HG03139 (cell line): ENCODE data around the gene BMP5.
"Not testable (repeated sequence)": the region's sequence is repeated elsewhere in the genome, so short reads cannot be mapped to it uniquely, and the experiment has no call there.

ENCODE experiments used
- ATAC-seq: cut with Tn5 transposase; IDR thresholded peaks from one replicate; pipeline ENCODE4 v1.9.1; 2021; ENCODE audit not compliant: unreplicated experiment

The BMP5 gene

DNA sequence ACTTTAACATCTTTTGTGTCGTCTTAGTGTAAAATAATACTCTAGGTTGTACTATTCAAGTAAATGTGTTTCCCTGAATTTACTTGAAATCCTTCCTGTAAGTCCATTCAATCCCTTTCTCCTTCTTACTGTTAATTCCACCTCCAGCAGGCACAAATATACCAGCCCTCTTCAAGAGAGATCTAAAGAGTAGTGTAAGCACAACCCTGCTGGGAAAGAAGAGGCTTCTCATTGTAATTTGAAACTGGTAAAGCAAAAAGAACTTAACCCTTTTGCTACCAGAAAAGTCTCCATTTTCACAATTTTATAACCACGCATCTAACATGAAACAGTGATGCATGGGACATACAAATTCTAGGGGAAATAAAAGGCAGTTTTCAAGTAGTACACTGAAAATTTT lies at the start of gene BMP5:
Gene BMP5, minus strand, starts transcription at position 191 of the 400 bp plus-strand sequence. CDS start 725 bp downstream, outside the sequence.
- ATAC-seq = no peak

DNA sequence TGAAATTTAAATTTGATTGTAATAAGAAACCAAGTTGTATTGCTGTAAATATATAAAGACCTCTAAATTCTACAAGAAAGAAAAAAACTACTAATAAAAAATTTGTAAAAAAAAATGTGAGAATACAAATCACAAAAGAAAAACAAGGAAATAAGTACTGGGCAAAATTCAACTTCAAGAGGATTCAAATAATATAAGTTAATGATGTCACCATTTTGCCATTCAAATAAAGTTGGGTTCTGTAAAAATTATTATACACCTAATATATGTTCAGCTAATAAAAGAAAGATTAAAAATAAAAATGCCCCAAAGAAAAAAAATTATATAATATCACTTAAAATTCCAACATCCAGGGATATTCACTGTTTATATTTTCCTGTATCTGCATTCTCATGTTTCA lies 47.0 kb upstream of the BMP5 start:
- ATAC-seq = no peak

DNA sequence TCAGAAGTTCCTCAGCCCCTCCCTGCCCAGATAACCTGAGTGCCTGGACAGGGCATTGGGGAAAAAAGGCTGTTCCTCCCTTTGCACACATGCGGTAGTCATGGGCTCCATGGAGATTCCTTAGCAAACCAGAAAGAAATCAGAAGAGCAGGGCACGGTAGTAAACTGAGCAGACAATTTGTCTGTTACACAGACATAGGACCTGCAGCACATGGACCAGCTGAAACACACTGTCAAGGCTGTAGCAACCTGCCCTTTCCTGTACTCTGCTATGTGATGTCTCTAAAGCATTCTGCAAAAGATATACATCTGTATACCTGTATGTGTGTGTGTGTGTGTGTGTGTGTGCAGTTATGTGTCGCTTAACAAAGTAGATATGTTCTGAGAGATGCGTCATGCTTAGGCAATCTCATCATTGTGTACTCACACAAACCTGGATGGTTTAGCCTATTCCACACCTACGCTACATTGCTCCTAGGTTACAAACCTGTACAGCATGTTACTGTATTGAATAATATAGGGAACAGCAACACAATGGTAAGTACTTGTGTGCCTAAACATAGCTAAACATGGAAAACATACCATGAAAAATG lies 44.4 kb upstream of the BMP5 start:
- no peak for ATAC-seq

DNA sequence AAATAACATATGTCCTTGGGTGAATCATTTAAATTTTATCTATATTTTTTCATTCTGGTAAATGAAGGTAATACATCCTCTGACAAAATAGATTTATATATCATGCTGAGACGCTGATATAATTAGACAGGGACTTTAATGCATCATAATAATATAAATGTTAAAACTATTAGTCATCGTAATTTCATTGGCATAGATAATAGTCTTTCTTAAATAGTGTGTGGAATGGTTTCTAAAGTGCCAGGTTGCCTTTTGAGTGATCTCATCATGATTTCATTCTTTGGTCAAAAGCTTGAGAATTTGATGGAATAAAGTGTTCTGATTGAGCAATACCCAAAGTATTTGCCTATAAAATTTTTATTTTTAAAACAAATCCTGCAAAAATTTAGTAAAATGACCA lies 43.2 kb upstream of the BMP5 start:
- no peak for ATAC-seq

GRCh38 chr6:55917751-55918415 lies 42.5 kb upstream of the BMP5 start:
- ATAC-seq = no peak

GRCh38 chr6:55916188-55916587 lies 40.8 kb upstream of the BMP5 start:
- ATAC-seq = no peak

DNA sequence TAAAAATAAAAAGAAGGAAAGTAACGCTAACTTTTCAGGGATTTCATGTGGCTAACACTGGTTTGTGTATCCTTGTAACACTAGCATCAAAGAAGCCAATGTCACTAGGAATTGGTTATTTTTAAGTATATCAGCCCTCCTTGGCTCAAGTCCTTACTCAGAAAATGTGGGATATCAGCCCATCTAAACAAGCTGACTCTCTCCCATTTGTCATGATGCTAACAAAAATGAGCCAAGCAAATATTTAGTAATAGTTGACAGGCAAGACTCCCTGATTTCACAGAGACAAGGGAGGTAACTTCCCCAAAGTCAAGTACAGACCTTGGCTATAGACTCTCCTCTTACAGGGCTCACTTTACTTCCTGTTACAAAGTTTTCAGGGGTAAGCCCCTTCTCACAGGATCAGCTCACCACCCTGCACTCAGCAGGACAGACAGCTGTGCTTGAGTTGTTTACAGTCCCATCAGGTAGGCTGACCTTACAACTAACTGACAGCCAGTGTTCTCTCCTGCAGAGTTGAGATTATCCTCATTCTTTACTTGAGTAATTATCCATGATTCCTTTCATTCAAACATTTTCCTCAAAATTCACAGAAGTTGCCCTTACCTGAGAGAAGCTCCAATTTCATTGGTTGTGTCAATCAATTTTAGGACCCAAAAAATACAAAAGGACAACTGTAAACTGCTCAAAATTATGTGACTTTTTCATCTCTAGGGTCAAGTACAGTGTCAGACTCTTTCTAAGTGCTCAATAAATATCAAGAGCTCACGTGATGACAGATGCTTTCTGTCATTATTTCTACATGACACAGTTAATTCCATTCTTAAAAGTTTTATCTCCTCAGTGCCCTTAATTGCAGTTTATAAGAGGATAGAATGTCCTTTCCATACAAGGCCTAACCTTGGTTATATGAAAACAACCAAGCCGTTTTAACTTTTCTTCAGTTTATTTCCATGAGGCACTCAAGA lies 38.1 kb upstream of the BMP5 start:
- ATAC-seq = no peak

DNA sequence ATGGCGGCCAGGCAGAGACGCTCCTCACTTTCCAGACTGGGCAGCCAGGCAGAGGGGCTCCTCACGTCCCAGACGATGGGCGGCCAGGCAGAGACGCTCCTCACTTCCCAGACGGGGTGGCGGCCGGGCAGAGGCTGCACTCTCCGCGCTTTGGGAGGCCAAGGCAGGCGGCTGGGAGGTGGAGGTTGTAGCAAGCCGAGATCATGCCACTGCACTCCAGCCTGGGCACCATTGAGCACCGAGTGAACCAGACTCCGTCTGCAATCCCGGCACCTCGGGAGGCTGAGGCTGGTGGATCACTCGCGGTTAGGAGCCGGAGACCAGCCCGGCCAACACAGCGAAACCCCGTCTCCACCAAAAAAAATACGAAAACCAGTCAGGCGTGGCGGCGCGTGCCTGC lies 35.1 kb upstream of the BMP5 start:
- not testable (repeated sequence) for ATAC-seq

- not testable (repeated sequence) for ATAC-seq
Measured at GRCh38 chr6:55909911-55910310, 34.5 kb upstream of the BMP5 start.

- ATAC-seq = no peak
Measured at GRCh38 chr6:55902796-55903195, 27.4 kb upstream of the BMP5 start.

GRCh38 chr6:55901765-55902270 lies 26.4 kb upstream of the BMP5 start:
- no peak for ATAC-seq

DNA sequence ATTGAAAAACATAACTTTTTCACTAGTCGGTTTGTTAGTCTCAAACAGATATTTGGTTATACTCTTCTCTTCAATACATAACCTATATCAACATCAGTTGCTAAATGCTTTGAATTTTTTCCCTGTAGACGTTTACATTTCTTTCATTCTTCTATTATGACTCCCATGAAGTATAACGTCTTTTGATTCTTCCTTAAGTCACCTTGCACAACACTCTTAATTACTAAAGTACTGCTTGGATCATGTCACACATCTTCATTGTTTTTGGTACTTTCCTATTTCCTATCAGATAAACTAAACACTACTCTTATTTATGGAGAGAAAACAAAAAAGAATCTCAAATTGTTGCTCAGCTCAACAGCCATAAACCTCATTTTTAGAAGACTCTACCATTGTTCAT lies 23.0 kb upstream of the BMP5 start:
- no peak for ATAC-seq

- no peak for ATAC-seq
Measured at GRCh38 chr6:55897346-55897745, 22.0 kb upstream of the BMP5 start.

DNA sequence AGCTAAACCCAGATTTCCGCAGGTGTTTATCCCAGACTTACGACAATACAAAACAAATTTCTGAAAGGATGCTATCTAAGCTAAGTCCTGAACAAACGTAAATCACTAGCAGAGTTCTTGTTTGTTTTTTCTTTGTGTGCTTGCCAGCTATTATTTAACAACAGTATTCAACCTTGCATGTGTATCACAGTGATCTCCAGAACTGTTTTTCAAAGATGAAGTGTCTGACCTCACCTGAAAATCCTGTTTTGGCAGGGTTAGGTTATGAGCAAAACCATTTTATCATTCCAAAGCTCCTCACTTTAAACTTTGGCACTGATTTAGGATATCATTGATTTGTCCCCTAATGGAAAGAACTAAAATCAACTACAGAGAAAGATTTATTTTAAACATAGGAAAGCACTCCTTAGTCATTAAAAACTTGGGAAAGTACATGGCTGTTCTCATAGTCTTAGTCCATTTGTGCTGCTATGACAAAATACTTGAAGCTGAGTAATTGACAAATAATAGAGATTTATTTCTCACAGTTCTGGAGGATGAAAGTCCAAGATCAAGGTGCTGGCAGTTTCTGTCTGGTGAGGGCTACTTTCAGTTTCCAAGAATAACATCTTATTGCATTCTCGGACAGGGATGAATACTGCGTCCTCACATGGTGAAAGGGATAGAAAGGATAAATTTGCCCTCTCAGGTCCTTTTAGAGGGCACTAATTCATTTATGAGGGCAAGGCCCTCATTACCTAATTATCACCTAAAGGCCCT lies 20.8 kb upstream of the BMP5 start:
- ATAC-seq = no peak

- ATAC-seq = no peak
Measured at GRCh38 chr6:55892749-55893357, 17.5 kb upstream of the BMP5 start.

GRCh38 chr6:55888917-55889316 lies 13.5 kb upstream of the BMP5 start:
- no peak for ATAC-seq

DNA sequence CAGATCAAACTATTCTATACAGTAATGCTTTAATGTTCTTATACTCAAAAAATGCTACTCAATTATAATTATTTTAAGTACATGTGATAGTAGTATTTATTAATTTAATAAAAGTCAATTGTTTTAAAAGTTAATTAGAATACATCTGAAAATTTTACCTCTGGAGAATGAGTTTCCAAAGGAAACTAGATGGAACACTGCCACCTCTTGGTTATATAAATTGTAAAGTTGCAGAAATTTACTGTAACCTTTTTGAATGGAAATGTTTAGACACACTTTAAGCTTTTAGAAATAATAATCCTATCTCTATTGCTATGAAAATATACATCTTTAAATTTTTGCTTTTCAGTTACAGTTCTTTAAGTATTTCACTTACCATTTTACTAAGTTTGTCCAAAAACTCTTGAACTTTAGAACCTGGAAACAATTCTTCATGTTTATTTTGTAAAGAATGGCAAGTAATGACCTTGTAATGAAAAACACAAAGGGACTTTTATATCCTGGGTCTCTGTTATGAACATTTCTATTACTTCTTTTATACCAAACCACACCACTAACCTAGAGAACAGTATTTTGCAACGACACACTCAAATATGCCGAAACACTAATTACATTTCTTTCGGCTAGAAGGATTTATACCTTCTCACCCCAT lies 10.9 kb upstream of the BMP5 start:
- ATAC-seq = no peak

DNA sequence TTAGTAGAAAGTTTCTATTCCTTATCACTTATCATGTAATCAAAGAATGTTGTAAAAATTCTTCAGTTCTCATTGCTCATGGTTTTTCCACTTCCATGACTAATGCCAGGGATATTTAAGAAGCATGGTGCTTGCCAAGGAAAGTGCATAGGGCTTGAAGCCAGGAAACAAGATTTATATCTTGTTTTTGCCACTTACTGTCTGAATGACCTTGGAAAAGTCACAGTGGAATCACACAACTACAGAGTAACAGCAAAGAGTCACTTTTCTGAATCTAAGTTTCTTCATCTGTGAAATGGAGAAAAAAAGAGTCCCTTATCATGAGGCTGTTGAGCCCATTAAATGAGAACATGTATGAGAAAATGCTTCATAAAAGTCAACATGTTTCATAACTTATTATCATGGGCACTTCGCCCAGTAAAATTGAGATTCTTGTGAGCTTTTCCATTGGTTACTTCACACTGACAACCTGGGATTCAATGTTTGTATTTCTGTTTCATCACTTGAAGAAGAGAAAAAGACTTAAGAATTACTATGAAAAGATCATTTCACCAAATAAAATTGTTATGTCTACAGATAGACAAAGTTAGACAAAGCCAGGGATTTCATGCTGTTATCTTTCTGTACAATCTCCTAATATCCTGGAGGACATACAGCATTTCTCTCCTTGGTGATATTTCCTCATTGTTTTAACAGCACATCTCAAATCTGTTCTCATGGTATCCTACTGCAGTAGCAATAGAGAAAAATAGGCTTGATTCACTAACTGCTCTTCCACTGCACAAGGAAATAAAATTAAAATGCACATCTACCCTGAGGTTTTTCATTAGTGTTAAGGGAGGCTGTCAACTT lies 7.6 kb upstream of the BMP5 start:
- no peak for ATAC-seq

DNA sequence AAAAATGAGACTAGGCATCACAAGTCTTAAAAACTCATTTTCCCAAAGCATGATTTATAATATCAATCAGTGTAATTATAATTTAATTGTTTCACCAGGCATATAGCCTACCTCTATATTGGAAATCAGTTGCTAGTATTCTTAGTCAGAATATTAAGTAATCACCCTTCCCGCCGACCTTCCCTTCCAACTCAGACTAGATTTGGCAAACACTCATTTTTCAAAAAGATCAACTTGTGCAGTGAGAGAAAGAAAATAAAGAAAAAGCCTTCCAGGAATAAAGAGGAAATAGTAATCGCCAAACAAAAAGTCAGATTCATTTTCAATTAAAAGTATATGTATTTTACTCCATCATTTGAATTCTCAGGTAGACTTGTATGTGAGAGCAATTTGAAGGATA lies 1.9 kb upstream of the BMP5 start:
- no peak for ATAC-seq
